ENCODE measurements around the gene RASL11B. TPM values are rescaled to one million over a fixed set of nuclear protein-coding genes. Genes with fewer than 3 reads are reported as not detected.
A peak's percentile ranks its signal among the peaks of the same experiment; 100 is the strongest.

Gene RASL11B
- total RNA-seq, 2 experiments from 2014 or later = 0.23 to 0.25 TPM

DNA sequence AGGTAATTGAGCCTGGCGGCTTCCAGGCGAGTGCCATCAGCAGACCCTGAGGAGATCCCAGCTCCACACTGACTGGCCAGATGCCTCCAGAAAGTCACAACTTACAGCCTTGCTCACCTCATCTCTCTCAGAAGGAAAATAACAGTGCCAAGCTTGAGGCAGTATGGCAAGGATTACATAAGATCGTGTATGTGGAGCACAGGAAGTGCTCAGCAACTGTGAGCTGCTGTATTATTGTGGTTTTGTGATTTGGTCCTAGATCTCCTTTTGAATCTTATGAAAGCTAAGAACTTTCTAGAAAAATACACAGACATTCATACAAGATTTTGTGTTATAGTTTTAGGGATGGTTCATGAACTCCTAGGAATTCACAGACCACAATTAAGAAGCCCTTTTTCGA, 14.0 kb downstream of the RASL11B start:
- Mint-ChIP-seq H3K4me1 (peaks cover 17% of the 10 kb centered on the region), H3K27me3 (no peaks in the 10 kb centered on the region), H3K4me3 (no peak overlapping the region), H3K36me3 (ENCODE audit: low read depth) (peaks cover 19% of the 10 kb centered on the region), H3K9me3 (ENCODE audit: low read depth) (no peaks in the 10 kb centered on the region), H3K27ac (no peak overlapping the region)
- no peak for ATAC-seq
- POLR2A ChIA-PET = interaction anchor here (0.6 kb wide), 1 partner anchor 64 kb away, joined by 7 read pairs; no protein-coding TSS in a partner anchor
- CTCF ChIA-PET = interaction anchor here (0.6 to 1.4 kb wide), 3 partner anchors 16 to 263 kb away, joined by 3 read pairs; no protein-coding TSS in a partner anchor
- intact Hi-C loops (cut with DNase I, micrococcal nuclease) = no loop called here
- no peak for DNase-seq

DNA sequence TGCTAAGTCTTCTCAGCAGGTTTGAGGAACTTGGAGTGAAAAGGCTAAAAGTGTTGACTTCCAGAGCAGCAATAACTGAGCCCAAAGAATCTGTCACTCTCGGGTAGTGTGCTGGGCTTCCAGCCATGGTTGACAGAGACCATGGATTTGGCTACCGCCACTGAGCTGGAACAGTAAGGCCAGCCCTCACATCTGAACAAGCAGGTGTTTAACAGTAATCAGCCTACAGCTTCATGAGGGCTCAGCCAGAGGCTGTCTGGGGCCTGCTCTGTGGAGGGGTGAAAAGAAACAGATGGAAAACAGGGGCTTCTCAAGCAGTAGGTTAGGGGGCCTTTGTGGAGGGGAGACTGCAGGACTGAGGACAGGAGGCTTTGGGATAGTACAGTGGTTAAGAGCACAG, 14.9 kb downstream of the RASL11B start:
- peaks cover 22% of the 10 kb centered on the region for H3K36me3 Mint-ChIP-seq (ENCODE audit: low read depth)
- intact Hi-C loops (cut with DNase I, micrococcal nuclease) = no loop called here
- ATAC-seq (no peak), DNase-seq (no peak)
- H3K4me3 Mint-ChIP-seq = no peak overlapping the region
- H3K4me1 Mint-ChIP-seq = peaks cover 17% of the 10 kb centered on the region
- no peak overlapping the region for H3K27ac Mint-ChIP-seq
- H3K27me3 Mint-ChIP-seq = no peaks in the 10 kb centered on the region
- POLR2A ChIA-PET = no interaction called here
- no peaks in the 10 kb centered on the region for H3K9me3 Mint-ChIP-seq (ENCODE audit: low read depth)
- CTCF ChIA-PET = interaction anchor here (1.4 kb wide), 1 partner anchor 17 kb away, joined by 3 read pairs; no protein-coding TSS in a partner anchor

DNA sequence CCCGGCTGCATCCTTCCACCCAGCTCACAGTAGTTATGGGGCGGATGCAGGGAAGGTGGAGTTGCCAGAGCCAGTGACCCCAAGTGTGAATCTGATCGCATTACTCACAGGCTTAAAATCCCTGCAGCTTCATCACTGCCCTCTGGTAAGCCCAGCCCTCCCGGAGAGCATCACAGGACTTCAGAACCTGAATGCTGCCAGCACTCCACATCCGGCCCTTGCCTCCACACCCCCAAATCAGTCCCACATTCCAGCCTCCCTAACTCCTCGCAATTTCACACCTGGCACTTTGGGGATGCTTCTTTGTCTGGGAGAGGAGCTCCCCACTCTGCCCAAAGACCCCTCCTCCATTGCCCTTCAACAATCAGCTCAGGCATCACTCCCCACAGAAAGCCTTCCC, 15.6 kb downstream of the RASL11B start:
- Mint-ChIP-seq H3K27me3 (no peaks in the 10 kb centered on the region), H3K36me3 (ENCODE audit: low read depth) (peaks cover 22% of the 10 kb centered on the region), H3K27ac (no peak overlapping the region), H3K4me1 (peaks cover 17% of the 10 kb centered on the region), H3K4me3 (no peak overlapping the region), H3K9me3 (ENCODE audit: low read depth) (no peaks in the 10 kb centered on the region)
- intact Hi-C loops (cut with DNase I, micrococcal nuclease) = no loop called here
- ATAC-seq (no peak), DNase-seq (no peak)
- ChIA-PET CTCF (interaction anchor here (0.7 kb wide), 1 partner anchor 886 kb away, joined by 4 read pairs; no protein-coding TSS in a partner anchor), POLR2A (no interaction called here)

DNA sequence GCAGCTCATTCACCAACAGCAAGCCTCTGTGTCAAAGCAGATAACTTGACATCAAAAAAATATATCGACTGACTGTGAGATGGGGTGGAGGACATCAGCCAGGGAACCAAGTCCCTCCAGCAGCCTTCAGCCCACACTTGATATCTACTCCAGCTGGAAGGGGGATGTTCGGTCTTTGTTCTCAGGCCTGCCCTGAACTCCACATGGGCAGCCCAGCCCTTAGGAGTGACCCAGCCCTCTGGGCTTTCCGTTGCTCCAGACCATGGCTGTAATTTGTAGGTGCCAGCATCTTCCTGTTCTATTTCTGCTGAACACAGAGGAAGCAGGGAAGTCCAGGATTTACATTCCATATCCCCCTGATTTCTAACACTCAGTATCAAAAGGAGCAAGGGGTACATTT, 17.4 kb downstream of the RASL11B start:
- peaks cover 17% of the 10 kb centered on the region for H3K4me1 Mint-ChIP-seq
- peaks cover 16% of the 10 kb centered on the region for H3K36me3 Mint-ChIP-seq (ENCODE audit: low read depth)
- H3K4me3 Mint-ChIP-seq = no peak overlapping the region
- ATAC-seq = no peak
- intact Hi-C loops (cut with DNase I, micrococcal nuclease) = no loop called here
- H3K27me3 Mint-ChIP-seq = no peaks in the 10 kb centered on the region
- ChIA-PET CTCF (no interaction called here), POLR2A (no interaction called here)
- no peaks in the 10 kb centered on the region for H3K9me3 Mint-ChIP-seq (ENCODE audit: low read depth)
- H3K27ac Mint-ChIP-seq = no peak overlapping the region
- DNase-seq = no peak

DNA sequence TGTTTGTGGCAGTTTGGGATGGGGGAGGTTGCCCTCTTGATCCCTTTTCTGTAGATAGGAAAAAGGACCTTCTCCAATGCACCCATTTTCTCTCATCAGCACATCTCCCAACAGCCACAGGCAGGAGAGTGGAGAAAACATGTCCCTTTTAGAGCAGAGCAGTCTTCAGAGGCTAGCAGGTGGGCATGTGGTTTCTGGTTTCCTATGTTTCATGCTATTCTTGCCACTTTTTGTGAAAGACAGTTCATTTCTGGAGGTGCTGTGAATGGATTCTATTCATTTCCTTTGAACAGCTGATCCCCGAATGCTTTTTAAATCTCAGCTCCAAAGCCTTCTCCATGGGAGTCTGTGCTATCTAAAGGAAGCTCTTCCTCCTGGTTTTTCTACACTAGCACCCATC, 18.9 kb downstream of the RASL11B start:
- Mint-ChIP-seq H3K9me3 (ENCODE audit: low read depth) (no peaks in the 10 kb centered on the region), H3K4me3 (no peak overlapping the region), H3K4me1 (peaks cover 15% of the 10 kb centered on the region), H3K36me3 (ENCODE audit: low read depth) (peaks cover 20% of the 10 kb centered on the region), H3K27ac (no peak overlapping the region), H3K27me3 (no peaks in the 10 kb centered on the region)
- ChIA-PET CTCF (interaction anchor here (0.6 to 0.9 kb wide), 2 partner anchors 30 to 912 kb away, joined by 3 read pairs; no protein-coding TSS in a partner anchor), POLR2A (no interaction called here)
- ATAC-seq (no peak), DNase-seq (no peak)
- intact Hi-C loops (cut with DNase I, micrococcal nuclease) = no loop called here

DNA sequence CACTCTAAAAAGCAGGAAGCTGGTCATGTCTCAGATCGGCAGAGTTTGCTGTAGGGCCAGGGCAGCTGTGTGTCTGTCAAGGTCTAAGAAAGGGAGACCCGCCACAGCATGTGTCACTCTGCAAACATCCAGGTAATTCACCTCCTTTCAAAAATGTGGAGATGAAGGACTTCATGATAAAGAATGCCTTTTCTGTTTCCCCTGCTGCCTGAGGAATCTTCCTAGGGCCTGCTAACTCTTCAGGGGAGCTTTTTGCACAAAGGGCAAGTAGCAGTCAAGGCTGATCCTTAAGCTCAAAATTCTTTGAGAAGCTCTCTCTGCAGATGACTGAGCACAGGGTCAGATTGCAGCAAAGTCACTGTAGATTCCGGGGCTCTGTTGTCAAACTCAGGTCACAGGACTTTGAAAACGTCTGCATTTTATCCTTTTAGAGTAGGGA, 21.1 kb downstream of the RASL11B start:
- ChIA-PET CTCF (interaction anchor here (0.9 to 1.5 kb wide), 2 partner anchors 29 to 61 kb away, joined by 3 to 6 read pairs; no protein-coding TSS in a partner anchor), POLR2A (no interaction called here)
- H3K9me3 Mint-ChIP-seq (ENCODE audit: low read depth) = no peaks in the 10 kb centered on the region
- peaks cover under 1% of the 10 kb centered on the region for H3K4me1 Mint-ChIP-seq
- intact Hi-C loops (cut with DNase I, micrococcal nuclease) = no loop called here
- DNase-seq = no peak
- no peak for ATAC-seq
- H3K36me3 Mint-ChIP-seq (ENCODE audit: low read depth) = peaks cover 25% of the 10 kb centered on the region
- H3K27ac Mint-ChIP-seq = no peak overlapping the region
- H3K27me3 Mint-ChIP-seq = no peaks in the 10 kb centered on the region
- no peak overlapping the region for H3K4me3 Mint-ChIP-seq

DNA sequence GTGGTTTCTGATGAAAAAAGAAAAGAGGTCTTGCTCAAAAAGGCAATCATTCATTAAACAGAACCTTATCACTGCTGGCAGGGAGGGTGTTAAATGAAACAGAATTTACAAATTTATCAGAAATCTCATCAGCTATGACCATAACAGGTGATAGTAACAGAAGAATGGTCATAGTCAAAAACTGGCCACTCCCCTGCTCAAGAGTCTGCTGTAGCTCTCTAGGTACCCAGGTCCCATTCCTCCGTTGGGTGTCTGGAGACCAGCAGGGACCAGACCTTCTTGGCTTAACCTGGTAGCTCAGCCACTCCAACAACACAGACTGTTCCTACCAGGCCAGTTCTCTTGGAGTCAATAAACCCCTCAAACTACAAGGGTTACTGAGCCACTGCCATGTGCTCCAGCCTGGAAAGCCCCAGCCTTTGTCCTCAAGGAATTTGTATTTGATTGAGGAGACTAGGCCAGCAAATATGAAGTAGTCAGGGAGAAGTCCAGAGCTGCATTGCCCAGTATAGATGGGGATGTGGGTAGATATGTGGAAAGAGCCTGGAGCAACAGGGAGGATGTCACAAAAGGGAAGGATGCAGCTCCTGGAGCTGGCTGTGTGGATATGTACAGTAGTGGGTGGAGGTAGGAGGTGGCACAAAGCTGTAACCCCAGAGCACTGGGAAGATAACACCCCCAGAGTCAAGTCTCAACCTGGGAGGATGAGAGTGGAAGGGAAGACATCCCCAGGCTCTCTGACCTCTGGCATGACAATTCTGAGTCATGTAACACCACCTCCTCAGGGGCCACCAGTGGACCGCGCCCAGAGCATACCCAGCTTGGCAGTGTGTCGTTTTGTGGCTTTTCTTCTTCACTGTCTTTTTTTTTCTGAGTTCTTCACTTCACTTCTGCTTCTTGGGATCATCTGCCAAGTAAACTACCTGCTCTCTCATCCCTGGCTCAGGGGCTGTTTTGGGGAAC, 21.9 kb downstream of the RASL11B start:
- DNase-seq (no peak), ATAC-seq (no peak)
- Mint-ChIP-seq H3K27me3 (no peaks in the 10 kb centered on the region), H3K36me3 (ENCODE audit: low read depth) (peaks cover 31% of the 10 kb centered on the region), H3K27ac (no peak overlapping the region), H3K9me3 (ENCODE audit: low read depth) (no peaks in the 10 kb centered on the region), H3K4me1 (no peaks in the 10 kb centered on the region), H3K4me3 (no peak overlapping the region)
- intact Hi-C loops (cut with DNase I, micrococcal nuclease) = no loop called here
- ChIA-PET POLR2A (interaction anchor here (0.6 kb wide), 2 partner anchors 57 to 216 kb away, joined by 3 to 10 read pairs; no protein-coding TSS in a partner anchor), CTCF (interaction anchor here (0.9 to 1.5 kb wide), 2 partner anchors 28 to 60 kb away, joined by 3 to 6 read pairs; no protein-coding TSS in a partner anchor)

DNA sequence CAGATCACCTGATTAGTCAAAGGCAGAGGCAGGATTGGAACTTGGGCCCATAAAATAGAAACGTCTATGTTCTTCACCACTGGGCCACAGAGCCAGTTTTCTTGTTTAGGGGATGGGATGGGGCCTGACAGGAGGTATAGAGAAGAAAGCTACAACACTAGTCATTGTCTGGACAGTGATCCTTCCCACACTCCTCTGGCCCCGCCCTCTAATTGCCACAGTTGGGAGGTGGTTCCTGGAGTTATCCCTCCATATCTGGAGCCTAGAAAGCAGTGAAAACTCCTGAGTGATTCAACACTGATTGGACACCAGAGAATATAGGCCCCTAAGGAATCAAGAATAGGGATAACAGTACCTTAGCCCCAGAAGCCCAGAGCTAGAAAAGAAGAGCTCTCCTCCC, 22.9 kb downstream of the RASL11B start:
- peaks cover 7% of the 10 kb centered on the region for H3K4me1 Mint-ChIP-seq
- no peak overlapping the region for H3K4me3 Mint-ChIP-seq
- no peak for DNase-seq
- peaks cover 36% of the 10 kb centered on the region for H3K36me3 Mint-ChIP-seq (ENCODE audit: low read depth)
- ChIA-PET CTCF (interaction anchor here (0.5 kb wide), 1 partner anchor 35 kb away, joined by 3 read pairs; no protein-coding TSS in a partner anchor), POLR2A (interaction anchor here (0.6 kb wide), 1 partner anchor 89 kb away, joined by 3 read pairs; no protein-coding TSS in a partner anchor)
- H3K27me3 Mint-ChIP-seq = no peaks in the 10 kb centered on the region
- no peak for ATAC-seq
- intact Hi-C loops (cut with DNase I, micrococcal nuclease) = loop anchor here in 1 of 2 experiments (5.0 kb wide), 1 partner anchor 63 kb away; no protein-coding TSS in a partner anchor
- no peaks in the 10 kb centered on the region for H3K9me3 Mint-ChIP-seq (ENCODE audit: low read depth)
- no peak overlapping the region for H3K27ac Mint-ChIP-seq

DNA sequence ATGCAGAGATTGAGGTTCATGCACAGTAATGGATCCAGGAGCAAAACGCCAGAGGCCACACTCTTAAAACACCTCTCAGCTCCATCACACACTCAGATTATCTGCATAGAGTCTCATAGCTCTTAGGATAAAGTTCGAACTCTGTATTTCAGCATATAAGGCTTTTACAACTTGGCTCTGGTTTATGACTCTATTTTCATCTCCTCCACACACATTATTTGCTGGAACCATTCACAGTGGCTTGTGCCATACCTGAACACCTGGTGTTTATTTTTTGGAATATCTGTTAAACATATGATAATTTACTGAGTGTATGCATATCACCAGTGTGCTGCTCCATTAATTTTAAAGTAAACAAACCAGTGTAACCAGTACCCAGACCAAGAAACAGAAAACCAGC, 27.2 kb downstream of the RASL11B start:
- ATAC-seq (no peak), DNase-seq (no peak)
- Mint-ChIP-seq H3K27ac (peak overlapping the region; percentile 22), H3K9me3 (ENCODE audit: low read depth) (no peaks in the 10 kb centered on the region), H3K27me3 (no peaks in the 10 kb centered on the region), H3K4me3 (no peak overlapping the region), H3K36me3 (ENCODE audit: low read depth) (peaks cover 29% of the 10 kb centered on the region), H3K4me1 (peaks cover 17% of the 10 kb centered on the region)
- intact Hi-C loops (cut with DNase I, micrococcal nuclease) = loop anchor here in 1 of 2 experiments (5.0 kb wide), 1 partner anchor 67 kb away; no protein-coding TSS in a partner anchor
- CTCF ChIA-PET = no interaction called here
- POLR2A ChIA-PET = no interaction called here

DNA sequence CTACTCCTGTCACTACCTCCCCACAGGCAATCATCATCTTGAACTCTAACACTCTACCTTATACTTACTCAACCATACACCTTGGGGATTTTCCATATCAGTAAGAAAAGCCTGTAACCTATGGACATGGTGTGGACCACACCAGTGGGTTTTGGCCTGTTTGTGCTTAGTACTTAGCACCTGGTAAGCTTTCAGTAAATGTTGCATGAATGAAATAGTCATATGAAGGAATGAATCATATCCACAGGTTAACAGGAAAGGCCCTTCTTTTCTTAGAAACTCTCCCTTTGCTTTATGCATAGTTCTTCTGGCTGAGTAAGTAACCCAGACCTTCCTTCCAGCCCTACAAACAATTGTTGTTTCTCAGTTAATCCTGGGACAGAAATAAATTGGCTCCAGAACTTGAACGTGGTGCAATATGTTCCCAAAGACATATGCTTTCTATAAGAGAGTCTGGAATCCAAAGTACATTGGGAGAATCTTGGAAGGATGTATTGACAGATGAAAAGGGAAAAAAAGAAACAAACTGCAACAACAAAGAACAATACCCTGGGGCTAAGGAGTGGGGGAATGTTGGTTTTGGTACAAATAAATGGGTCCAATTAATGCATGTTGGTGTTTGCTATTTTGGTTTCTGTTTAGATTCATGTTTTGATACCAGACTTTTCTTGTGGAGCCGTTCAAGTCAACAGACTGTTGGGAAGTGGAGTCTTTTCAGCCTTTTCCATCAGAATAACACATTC, 27.8 kb downstream of the RASL11B start:
- ATAC-seq = peak; percentile 89
- peaks cover 17% of the 10 kb centered on the region for H3K4me1 Mint-ChIP-seq
- H3K36me3 Mint-ChIP-seq (ENCODE audit: low read depth) = peaks cover 29% of the 10 kb centered on the region
- CTCF ChIA-PET = no interaction called here
- POLR2A ChIA-PET = no interaction called here
- H3K4me3 Mint-ChIP-seq = no peak overlapping the region
- peak overlapping the region; percentile 62 for H3K27ac Mint-ChIP-seq
- H3K27me3 Mint-ChIP-seq = no peaks in the 10 kb centered on the region
- intact Hi-C loops (cut with DNase I, micrococcal nuclease) = loop anchor here in 1 of 2 experiments (5.0 kb wide), 1 partner anchor 68 kb away; no protein-coding TSS in a partner anchor
- H3K9me3 Mint-ChIP-seq (ENCODE audit: low read depth) = no peaks in the 10 kb centered on the region
- peak; percentile 44 for DNase-seq

DNA sequence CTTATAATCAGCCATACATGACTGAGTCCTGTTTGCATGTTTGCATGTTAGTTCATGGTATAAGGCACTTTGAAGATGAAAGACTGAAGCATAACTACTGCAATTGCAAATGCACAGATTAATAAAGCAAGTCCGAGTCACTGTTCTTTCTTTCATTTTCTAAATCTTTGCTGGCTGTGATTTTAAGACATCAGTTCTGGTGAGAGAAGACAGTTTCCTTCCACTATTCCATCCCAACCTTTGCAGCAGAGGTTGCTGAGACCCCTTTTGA, 28.3 kb downstream of the RASL11B start:
- DNase-seq (no peak), ATAC-seq (peak; percentile 64)
- Mint-ChIP-seq H3K4me3 (no peak overlapping the region), H3K4me1 (peaks cover 17% of the 10 kb centered on the region), H3K27ac (peak overlapping the region; percentile 62), H3K27me3 (no peaks in the 10 kb centered on the region), H3K36me3 (ENCODE audit: low read depth) (peaks cover 26% of the 10 kb centered on the region), H3K9me3 (ENCODE audit: low read depth) (no peaks in the 10 kb centered on the region)
- intact Hi-C loops (cut with DNase I, micrococcal nuclease) = no loop called here
- POLR2A ChIA-PET = no interaction called here
- CTCF ChIA-PET = interaction anchor here (0.8 kb wide), 1 partner anchor 21 kb away, joined by 3 read pairs; no protein-coding TSS in a partner anchor
